ENCODE measurements around the gene POLR1D. TPM values are rescaled to one million over a fixed set of nuclear protein-coding genes. Genes with fewer than 3 reads are reported as not detected.

Gene POLR1D
- 119 and 121 TPM in 2 replicates for total RNA-seq

DNA sequence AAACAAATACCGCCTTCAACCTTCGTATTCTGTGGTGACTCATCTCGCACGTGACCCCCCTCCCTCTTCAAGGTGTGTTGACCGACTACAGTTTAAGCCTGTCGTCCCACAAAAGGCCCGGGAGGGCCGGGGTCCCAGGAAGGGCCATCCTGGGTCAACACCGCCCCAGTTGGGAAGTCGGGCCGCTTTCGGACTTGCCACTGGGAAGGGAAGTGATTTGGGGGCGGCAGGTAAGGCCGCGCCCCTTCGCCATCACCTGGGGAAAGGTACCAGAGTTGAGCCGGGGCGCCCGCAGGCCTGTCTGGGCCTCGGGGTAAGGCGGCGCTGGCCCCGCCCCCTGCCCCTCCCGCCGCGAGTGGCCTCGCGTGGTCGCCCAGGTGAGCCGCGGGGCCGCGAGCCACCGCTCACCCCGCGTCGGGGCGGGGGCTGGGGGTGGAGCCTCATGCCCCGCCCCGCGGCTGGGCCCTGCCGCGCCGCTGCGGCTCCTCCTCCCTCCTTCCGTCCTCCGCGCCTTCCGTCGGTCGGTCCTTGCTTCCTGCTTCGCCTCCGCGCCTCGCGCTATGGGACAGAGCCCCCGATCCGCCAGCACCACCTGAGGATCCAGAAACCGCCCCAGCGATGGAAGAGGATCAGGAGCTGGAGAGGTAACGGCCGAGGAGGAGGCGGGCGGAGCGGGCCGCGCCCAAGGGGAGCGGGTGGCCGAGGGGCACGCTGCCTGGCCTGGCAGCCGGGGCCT lies at the start of gene POLR1D:
POLR1D (plus strand) TSS at position 527 of the 736 bp plus-strand sequence; CDS start at position 619, 92 bp downstream.

GRCh38 chr13:27620377-27621115 lies 1.1 kb upstream of the POLR1D start, which contains the start of gene LNX2:
Gene LNX2, minus strand, starts transcription at chr13:27620529. Its CDS starts 38,826 bp downstream, at chr13:27581703.

Other genes with a start within 250 kb of the POLR1D start
- gene GTF3A, start 197.3 kb upstream of the POLR1D start, total RNA-seq, result 110 and 165 TPM in 2 replicates
- gene MTIF3, start 171.3 kb upstream of the POLR1D start, total RNA-seq, result 43.9 and 53.6 TPM in 2 replicates
- gene LNX2, start 1.4 kb upstream of the POLR1D start, total RNA-seq, result 7.8 and 9.1 TPM in 2 replicates
- not detected in 2 replicates for gene GSX1, start 170.6 kb downstream of the POLR1D start, total RNA-seq